ENCODE measurements around the gene AGFG1.

DNA sequence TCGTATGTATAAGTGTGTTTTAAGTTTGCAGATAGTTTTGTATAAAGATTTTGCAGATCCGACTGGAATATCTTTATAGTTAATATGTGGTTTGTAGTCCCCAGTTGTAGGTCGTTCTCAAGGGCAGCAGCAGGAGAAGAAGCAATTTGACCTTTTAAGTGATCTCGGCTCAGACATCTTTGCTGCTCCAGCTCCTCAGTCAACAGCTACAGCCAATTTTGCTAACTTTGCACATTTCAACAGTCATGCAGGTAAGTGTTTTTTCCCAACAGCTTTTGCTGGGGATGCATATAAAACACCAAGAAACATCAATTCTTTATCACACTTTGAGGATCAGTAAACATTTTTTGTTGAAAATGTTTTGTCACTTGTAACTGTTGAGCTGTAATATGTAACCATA is 52.7 kb downstream of the AGFG1 start:
- no peak for TF ChIP-seq EZH2 (IDR thresholded peaks at IDR 0.05; ENCODE audit: borderline replicate concordance, insufficient read depth, low read depth, low read length, poor library complexity, severe bottlenecking)
- no peak for TF ChIP-seq CTCF (IDR thresholded peaks at IDR 0.05)

All from B cell (primary cell).